Measurements from ENCODE around the gene STING1.
"Not testable (repeated sequence)": the region's sequence is repeated elsewhere in the genome, so short reads cannot be mapped to it uniquely, and the experiment has no call there.

The STING1 gene

GRCh38 chr5:139501381-139501780, 18.8 kb upstream of the STING1 start:
- peak; percentile 71 for DNase-seq

DNA sequence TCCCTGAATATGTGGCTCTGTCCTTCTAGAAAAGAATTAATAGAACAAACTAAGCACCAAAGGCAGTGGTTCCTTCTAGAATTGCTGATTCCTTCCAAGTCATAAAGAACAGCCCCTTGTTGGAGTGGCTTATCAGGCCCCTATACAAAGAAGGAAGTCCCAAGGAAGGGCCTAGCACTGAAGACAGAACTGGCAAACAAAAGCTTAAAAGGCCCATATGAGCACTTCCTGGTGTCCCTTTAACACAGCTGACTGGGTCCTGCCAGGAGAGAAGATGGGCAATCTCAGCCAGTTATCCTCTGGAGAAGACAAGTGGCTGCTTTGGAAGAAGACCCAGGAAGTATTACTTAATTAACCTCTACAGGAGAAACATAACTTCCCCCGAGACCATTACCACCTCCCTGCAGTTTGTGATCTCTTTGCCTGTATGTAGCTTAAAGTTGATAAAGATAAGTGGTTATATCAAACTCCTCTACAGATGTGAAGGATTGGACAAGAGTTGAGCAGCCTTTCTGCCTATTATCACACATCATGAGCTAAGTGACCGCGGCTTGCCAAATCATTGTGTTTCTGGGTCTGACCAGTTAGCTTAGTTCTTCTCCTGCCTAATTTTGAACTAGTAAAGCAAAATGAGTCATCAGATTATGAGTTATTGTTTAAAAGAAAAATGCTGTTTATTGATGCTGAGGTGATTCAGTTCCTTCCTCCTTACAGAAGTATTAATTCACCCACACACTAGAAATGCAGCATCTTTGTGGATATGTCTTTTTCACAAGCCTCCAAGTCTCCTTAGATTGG, 13.3 kb upstream of the STING1 start:
- DNase-seq, result peak; percentile 36

GRCh38 chr5:139494832-139495231, 12.3 kb upstream of the STING1 start:
- no peak for DNase-seq

DNA sequence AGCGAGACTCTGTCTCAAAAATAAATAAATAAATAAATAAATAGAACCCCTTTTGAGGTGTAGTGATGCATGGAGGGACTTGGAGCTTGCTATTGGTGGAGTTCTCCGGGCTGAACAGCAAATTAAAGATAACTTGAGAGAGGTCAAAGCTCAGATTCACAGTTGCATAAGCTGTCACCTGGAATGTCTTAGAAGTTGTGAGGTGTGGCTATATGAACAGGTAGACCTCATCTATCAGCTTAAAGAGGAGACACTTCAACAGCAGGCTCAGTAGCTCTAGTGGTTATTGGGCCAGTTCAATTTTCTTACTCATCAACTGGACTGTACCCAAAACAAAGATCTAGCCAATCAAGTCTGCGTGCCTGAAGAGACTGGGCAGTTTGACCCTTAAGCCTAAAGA, 11.7 kb upstream of the STING1 start:
- no peak for DNase-seq

DNA sequence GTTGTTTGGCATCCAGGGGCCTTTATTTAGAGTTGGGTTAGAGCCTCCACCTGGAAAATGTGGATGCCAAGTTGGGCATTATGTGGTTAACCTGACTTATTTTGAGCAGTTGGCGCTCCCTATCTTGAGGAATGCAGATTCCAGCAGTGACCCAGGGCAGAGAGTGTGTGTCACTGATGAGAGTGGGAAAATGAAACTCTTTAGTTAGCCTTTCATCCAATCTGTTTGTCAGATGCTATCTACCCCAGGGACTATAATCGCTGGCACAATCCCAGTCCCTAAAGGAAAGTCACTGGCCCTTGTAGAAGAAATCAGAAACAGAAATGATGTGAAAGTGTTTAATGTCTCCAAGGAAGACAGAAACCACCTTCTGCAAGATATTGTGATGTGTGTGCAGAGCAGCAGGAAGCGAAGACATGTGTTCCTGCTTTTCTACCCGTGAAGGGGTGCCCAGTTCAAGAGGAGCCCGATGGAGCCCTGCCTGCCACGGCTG, 10.2 kb upstream of the STING1 start:
- DNase-seq, result no peak

DNA sequence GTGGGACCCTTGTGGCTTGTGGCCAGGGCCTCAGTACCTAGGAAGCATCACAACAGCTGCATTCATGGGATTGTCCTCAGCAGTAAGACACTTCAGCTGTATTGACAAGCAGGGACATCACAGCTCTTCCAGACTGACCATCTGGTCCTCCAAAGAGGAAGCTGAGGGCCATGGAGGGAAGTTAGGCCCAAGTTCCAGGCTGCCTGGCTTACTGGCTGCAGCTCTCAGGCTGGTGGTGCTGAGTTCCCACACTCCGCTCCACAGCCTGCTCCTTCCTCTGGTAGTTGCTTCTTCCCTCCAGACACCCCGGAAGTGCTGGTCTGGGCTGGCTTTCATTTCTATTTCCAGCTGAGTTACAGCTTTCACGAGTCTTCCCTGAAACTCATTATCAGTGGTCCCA, 5.7 kb upstream of the STING1 start:
- DNase-seq, result peak; percentile 82

DNA sequence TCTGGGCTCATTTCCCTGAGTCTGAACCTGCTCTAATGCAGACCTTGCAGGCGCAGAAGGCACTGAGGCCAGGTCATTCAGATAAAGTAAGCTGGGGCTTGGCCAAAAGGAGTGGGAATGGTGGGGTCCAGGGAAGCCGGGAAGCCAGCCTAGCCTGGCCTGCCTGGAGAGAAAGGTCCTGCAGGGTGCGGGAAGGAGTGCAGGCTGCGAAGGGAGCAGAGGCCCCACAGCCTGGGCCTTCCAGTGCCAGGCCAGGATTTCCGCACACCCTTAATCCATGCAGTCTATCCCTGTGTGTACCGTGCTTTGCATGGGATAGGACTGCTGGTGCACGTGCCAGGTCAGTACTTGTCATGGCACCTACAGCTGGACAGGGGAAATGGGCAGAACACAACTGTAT, 3.6 kb upstream of the STING1 start:
- no peak for DNase-seq

GRCh38 chr5:139482890-139483208, 291 bp upstream of the STING1 start:
- not testable (repeated sequence) for DNase-seq

DNA sequence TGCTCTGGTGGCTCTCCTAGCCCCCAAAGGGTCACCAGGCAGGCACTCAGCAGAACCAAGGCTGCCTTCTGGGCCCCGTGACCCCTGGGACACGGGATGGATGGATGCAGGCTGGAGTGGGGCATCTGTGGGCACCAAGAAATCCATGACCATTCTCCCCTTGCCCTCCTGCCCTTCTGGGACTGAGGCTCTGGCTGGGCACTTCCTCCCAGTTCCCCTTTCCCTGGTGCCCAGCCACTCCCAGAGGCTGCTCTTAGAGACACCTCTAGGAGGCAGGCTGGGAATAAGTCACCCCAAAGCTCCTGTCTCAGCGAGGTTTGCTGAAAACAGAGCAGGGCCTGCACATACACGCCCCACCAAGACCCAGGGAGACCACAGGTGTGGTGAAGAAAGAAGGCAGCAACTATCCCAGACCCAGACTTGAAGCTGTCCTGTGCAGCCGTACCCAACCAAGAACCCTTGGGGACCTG, 943 bp downstream of the STING1 start:
- peak; percentile 72 for DNase-seq

GRCh38 chr5:139481122-139481533, 1.4 kb downstream of the STING1 start:
- no peak for DNase-seq

- peak; percentile 7 for DNase-seq
Observed at GRCh38 chr5:139479729-139480128, 2.8 kb downstream of the STING1 start.

DNA sequence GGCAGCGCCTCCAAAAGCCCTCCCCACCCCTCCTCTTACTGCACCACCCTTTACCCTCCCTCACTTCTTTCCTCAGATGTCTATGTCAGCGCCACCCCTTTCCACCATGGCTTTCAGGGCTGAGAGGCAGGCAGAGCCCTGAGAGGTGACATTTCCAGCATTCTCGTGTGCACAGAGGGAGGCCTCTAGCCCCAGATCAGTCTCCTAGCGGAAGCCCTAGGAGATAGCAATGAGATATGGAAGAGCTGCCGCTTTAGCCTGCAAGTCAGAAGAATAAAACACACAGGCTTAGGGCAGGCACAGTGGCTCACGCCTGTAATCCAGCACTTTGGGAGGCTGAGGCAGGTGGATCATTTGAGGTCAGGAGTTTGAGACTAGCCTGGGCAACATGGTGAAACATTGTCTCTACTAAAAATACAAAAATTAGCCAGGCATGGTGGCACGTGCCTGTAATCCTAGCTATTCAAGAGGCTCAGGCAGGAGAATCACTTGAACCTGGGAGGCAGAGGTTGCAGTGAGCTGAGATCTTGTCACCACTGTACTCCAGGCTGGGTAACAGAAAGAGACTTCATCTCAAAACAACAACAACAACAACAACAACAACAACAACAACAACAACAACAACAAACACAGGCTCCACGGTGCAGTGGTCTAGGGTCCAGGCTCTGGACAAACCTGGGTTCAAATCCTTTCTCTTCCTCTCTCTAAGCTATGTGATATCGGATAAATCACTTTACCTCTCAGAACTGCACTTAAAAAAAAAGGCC, 3.7 kb downstream of the STING1 start:
- not testable (repeated sequence) for DNase-seq

DNA sequence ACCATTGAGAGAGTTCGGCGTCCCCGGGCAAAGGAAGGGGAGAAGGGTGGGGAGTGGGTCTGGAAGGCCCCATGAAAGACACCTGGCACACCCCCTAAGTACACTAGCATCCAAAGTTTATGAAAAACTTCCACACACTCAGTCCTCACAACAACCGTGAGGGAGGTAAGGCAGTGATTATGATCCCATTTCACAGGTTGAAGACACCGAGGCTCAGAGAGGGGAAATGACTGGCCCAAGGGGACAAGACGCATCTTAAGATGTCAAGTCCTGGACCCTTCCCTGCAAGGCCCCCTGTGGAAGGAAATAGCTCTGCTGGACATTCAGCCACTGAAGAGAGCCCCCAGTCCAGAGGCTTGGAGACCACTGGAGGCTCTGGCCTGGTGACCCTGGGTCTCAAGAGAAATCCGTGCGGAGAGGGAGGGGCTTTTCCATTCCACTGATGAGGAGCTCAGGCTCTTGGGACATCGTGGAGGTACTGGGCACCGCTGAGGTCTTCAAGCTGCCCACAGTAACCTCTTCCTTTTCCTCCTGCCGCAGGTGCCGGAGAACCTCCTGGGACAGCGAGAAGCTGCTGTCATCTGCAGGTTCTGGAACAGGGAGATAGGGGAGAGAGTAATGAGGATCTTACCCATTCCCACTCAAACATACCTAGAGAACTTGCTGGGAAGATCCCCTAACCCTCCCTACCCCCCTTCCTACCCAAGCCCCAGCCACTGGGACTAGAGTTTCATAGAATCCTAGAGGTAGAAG, 6.5 kb downstream of the STING1 start:
- DNase-seq, result no peak

- peak; percentile 98 for DNase-seq
Observed at GRCh38 chr5:139474890-139475791, 7.4 kb downstream of the STING1 start.

DNA sequence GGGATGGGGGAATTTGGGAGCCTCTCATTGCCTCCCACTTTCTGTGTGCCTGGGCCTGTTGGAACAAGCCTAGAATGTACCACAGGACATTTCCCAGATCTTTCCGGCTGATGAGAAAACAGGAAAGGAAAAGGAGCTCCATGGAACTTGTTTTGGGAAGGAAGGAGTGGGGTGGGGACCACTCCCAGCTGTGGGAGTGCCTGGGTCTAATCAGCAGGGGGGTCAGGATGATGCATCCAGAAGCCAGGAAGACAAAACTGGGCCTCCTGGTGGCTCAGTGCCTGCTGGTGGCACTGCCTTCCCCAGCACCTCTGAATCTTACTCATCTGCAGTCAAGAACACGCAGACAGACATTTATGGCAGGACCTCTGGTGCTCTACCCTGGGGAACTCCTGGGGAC, 9.0 kb downstream of the STING1 start:
- no peak for DNase-seq

DNA sequence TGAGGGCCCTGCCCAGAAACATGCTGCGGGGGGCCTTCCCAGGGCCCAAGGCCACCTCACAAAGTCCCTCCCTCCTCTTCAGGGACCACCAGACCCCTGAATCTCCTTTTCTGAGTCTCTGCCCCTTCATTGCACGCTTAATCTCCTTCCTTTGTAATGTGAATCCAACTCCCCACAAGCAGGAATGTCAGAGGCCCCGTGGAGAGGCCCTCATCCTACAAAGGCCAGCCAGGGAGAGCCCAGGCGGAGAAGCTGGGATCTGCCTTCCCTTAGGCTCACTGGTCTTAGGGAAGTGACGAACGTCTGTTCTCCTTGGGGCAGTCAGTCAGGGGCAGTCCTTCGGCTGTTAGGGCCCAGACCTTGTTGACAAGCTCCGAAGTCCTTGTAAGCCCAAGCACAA, 9.5 kb downstream of the STING1 start:
- DNase-seq, result no peak

GRCh38 chr5:139472386-139473030, 10.1 kb downstream of the STING1 start:
- DNase-seq, result no peak

- DNase-seq, result peak; percentile 21
Observed at GRCh38 chr5:139470821-139471300, 11.7 kb downstream of the STING1 start, which contains the start of gene SMIM33. Gene SMIM33 (plus strand): TSS chr5:139471004. CDS start chr5:139471122, 118 bp downstream.

DNA sequence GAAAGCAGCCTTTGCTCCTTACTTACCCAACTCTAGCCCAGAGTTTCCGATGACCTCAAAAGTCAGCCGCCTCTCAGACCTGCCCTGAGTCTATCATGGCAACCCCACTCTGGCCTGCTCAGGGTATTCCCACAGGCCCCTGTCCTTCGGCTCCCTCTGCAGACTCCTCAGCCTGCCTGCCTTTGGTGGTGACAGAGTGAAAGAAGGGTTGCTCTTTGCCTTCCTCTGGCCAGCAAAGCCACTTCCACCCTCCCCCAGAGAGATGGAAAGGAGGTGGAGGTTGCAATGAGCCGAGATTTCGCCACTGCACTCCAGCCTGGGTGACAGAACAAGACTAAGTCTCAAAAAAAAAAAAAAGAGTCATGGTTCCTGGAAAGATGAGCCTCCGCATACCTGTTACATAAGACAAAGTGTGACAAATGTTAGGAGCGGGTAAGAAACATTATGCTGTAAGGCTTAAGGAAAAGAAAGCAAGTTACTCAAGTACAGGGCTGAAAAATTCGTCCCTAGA, 14.1 kb downstream of the STING1 start:
- DNase-seq, result peak; percentile 82

GRCh38 chr5:139462586-139463276, 19.8 kb downstream of the STING1 start, which contains the start of gene ECSCR:
Gene ECSCR (minus strand): TSS chr5:139462743. CDS start chr5:139462670, 73 bp downstream.
- no peak for DNase-seq
